Keratinocyte (primary cell): ENCODE measurements around the gene MAPKAPK3. TPM values are rescaled to one million over a fixed set of nuclear protein-coding genes. Genes with fewer than 3 reads are reported as not detected.

Experiments
- DNase-seq: peaks from one replicate; pipeline ENCODE4 v3.0.0-alpha.2; 2011; ENCODE audit warnings: low read depth, missing footprints, low spot score
- FAIRE-seq: peaks from 2 replicates; lab custom pipeline; 2011; peaks lifted over from hg19 to GRCh38; lab: Jason Lieb, UNC
- H2AFZ ChIP-seq: 2 replicates; pipeline ENCODE4 v1.6.0; 2012; ENCODE audit warnings: low read length, control low read depth, inconsistent platforms; ENCODE audit not compliant: control insufficient read depth
- H3K27ac ChIP-seq: 2 replicates; pipeline ENCODE4 v1.5.1; 2011; ENCODE audit warnings: low read length; ENCODE audit not compliant: control insufficient read depth, insufficient read depth
- H3K27me3 ChIP-seq: 3 replicates; pipeline ENCODE4 v1.6.0; 2011; ENCODE audit warnings: low read length; ENCODE audit not compliant: control insufficient read depth, insufficient read depth; ENCODE audit errors: extremely low read depth
- H3K36me3 ChIP-seq, 2 experiments: 2 replicates in 1 of 2; 3 replicates in 1 of 2; pipeline ENCODE4 v1.5.1; 2011; ENCODE audit warnings: low read length in 2 of 2, mild to moderate bottlenecking in 1 of 2; ENCODE audit not compliant: control insufficient read depth in 2 of 2, insufficient read depth in 2 of 2; ENCODE audit errors: extremely low read depth in 1 of 2
- H3K4me1 ChIP-seq: 3 replicates; pipeline ENCODE4 v1.5.1; 2011; ENCODE audit warnings: low read length; ENCODE audit not compliant: control insufficient read depth, insufficient read depth; ENCODE audit errors: extremely low read depth
- H3K4me2 ChIP-seq: 3 replicates; pipeline ENCODE4 v1.6.0; 2011; ENCODE audit warnings: low read depth, low read length; ENCODE audit not compliant: control insufficient read depth, insufficient read depth; ENCODE audit errors: extremely low read depth
- H3K4me3 ChIP-seq, 3 experiments: fragments of 200-600 bp in 1 of 3; sonication (generic) in 1 of 3; 2 replicates in 2 of 3; 3 replicates in 1 of 3; pipeline ENCODE4 v1.5.1; 2011 to 2016; ENCODE audit warnings: low read length in 3 of 3, mild to moderate bottlenecking in 3 of 3, control low read depth in 2 of 3, inconsistent platforms in 1 of 3, low read depth in 1 of 3, mixed read lengths in 1 of 3, mixed run types in 1 of 3, moderate library complexity in 1 of 3; ENCODE audit not compliant: control insufficient read depth in 2 of 3, insufficient read depth in 2 of 3; ENCODE audit errors: extremely low read depth in 1 of 3
- H3K79me2 ChIP-seq: 2 replicates; pipeline ENCODE4 v1.6.0; 2012; ENCODE audit warnings: low read length; ENCODE audit not compliant: control insufficient read depth, insufficient read depth
- H3K9ac ChIP-seq: 3 replicates; pipeline ENCODE4 v1.6.0; 2011; ENCODE audit warnings: low read length; ENCODE audit not compliant: control insufficient read depth, insufficient read depth; ENCODE audit errors: extremely low read depth
- H3K9me1 ChIP-seq: 3 replicates; pipeline ENCODE4 v1.6.0; 2011; ENCODE audit warnings: low read length; ENCODE audit not compliant: control insufficient read depth, insufficient read depth; ENCODE audit errors: extremely low read depth
- H3K9me3 ChIP-seq: 2 replicates; pipeline ENCODE4 v1.5.1; 2012; ENCODE audit warnings: low read depth, low read length; ENCODE audit not compliant: control insufficient read depth
- H4K20me1 ChIP-seq: 3 replicates; pipeline ENCODE4 v1.6.0; 2011; ENCODE audit warnings: low read length; ENCODE audit not compliant: control insufficient read depth, insufficient read depth; ENCODE audit errors: extremely low read depth
- CTCF ChIP-seq, 3 experiments: IDR thresholded peaks in 1 of 3; conservative IDR thresholded peaks in 1 of 3; optimal IDR thresholded peaks in 1 of 3; 2 replicates in 2 of 3; 3 replicates in 1 of 3; pipeline versions ENCODE3 to v1.5.1; 2011; ENCODE audit warnings: low read length in 3 of 3, mild to moderate bottlenecking in 3 of 3, moderate library complexity in 2 of 3, control low read depth in 1 of 3, inconsistent platforms in 1 of 3; ENCODE audit not compliant: insufficient read depth in 2 of 3; ENCODE audit errors: extremely low read depth in 1 of 3
- EZH2 ChIP-seq: IDR thresholded peaks from one replicate; pipeline ENCODE4 v1.6.1; 2012; ENCODE audit warnings: inconsistent platforms, mild to moderate bottlenecking, low read length, moderate library complexity
- dilution Hi-C: fragments of 300-500 bp; cut with MboI; formaldehyde crosslinking; loops from one replicate; pipeline ENCODE4 v1.7.0; 2020; ENCODE audit warnings: low sequenced_read_pairs; ENCODE audit not compliant: extremely low pct_ligation_motif_present
- polyA plus RNA-seq, 5 experiments: library from polyadenylated mRNA; depleted of rRNA in 3 of 5; stranded (reverse) in 3 of 5; stranded (forward) in 1 of 5; unstranded in 1 of 5; fragments of >200 nt; gene quantifications; 1 replicate in 1 of 5; 2 replicates in 3 of 5; 3 replicates in 1 of 5; pipeline versions ENCODE4 v1.2.1 to v1.2.3, GENCODE V29; 2011 to 2012; ENCODE audit warnings: missing spikeins in 2 of 5, low read depth in 1 of 5, low replicate concordance in 1 of 5

The MAPKAPK3 gene
- polyA plus RNA-seq, 1 donor (not counting 4 experiments of a cell fraction or from before 2014, with no cell fraction given), result 134 TPM

DNA sequence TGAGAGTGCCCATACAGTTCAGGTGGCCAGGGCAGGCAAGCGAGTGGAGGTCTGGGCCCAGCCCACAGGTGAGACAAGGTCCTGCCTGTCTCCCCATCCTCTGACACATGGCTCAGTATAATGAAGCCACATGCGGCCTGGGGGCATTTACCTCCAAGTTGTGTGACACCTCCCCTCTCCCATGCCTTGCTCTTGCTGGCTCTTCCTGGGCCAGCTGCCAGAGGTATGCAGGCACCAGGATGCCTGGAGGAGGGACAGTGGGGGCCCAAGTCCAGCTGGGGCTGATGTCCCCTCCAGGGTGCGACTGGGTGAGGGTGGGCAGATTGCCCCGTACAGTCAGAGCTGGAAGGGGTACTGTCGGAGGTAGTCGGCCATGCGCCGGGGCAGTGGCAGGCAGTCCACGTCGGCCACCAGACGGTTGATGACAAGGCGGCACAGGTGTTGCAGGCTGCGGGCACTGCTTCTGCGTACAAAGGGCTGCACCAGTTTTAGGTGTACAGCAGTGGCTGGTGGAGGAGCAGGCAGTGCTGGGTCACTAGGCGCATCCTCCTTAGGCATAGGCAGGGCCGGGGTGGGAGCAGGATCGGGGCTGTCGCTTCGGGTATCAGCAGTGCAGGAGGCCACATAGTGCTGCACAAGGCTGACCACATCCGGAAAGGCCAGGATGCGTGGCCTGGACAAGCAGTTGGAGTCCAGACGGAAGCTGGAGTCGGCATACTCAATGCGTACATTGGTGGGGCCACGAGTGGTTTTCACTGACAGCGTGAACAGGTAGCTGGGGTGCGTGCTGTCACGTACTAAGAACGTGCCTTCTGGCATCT lies 9.5 kb upstream of the MAPKAPK3 start:
- no peak overlapping the region for H3K27ac ChIP-seq
- no peak for FAIRE-seq
- dilution Hi-C loops, result loop anchor here (25.0 kb wide), 1 partner anchor 780 kb away; the partner anchor contains the start of genes MANF and RBM15B

DNA sequence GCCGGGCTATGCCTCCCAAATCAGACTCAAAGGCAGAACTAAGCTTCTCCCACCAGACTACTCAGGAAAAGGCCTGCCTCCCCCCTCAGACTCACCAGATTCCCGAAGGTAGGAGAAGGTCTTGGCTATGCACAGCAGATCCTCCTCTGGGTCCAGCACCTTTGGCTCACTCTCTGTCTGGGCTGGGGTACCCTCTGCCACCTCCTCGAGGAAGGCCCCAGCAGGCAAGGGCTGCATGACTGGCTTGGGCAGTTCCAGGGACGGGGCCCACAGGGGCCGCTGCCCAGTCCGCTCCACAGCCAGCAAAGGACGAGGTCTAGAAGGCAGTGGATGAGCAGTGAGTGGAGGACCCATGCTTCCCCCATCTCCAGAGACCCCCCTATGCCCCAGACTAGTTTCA lies 8.7 kb upstream of the MAPKAPK3 start:
- DNase-seq (no peak), FAIRE-seq (no peak)
- no peak overlapping the region for H3K4me2 ChIP-seq
- no peak overlapping the region for H3K4me3 ChIP-seq
- H3K27me3 ChIP-seq, result no peaks in the 10 kb centered on the region
- peaks cover 4% of the 10 kb centered on the region for H3K9me1 ChIP-seq
- no peak overlapping the region for H3K27ac ChIP-seq
- H3K9ac ChIP-seq, result no peak overlapping the region
- dilution Hi-C loops, result loop anchor here (25.0 kb wide), 1 partner anchor 779 kb away; the partner anchor contains the start of genes MANF and RBM15B
- H2AFZ ChIP-seq, result no peak overlapping the region
- peaks cover 3% of the 10 kb centered on the region for H3K79me2 ChIP-seq
- H4K20me1 ChIP-seq, result no peaks in the 10 kb centered on the region
- H3K9me3 ChIP-seq, result no peaks in the 10 kb centered on the region
- H3K36me3 ChIP-seq, result peaks cover 4 to 5% of the 10 kb centered on the region in 2 experiments
- H3K4me1 ChIP-seq, result peaks cover 42% of the 10 kb centered on the region
- TF ChIP-seq CTCF (optimal IDR thresholded peaks at IDR 0.05 in 1 of 3, IDR thresholded peaks at IDR 0.05 in 1 of 3, conservative IDR thresholded peaks at IDR 0.05 in 1 of 3; ENCODE audit: extremely low read depth in 1 of 3, insufficient read depth in 2 of 3, low read length in 3 of 3), result no peak

More for the DNA sequence above, 9.5 kb upstream of the MAPKAPK3 start:
- H3K36me3 ChIP-seq, result peaks cover 4 to 5% of the 10 kb centered on the region in 2 experiments
- H3K9ac ChIP-seq, result no peak overlapping the region
- H3K27me3 ChIP-seq, result no peaks in the 10 kb centered on the region
- H2AFZ ChIP-seq, result no peak overlapping the region
- peaks cover 47% of the 10 kb centered on the region for H3K4me1 ChIP-seq
- peaks cover 3% of the 10 kb centered on the region for H3K79me2 ChIP-seq
- H4K20me1 ChIP-seq, result no peaks in the 10 kb centered on the region
- H3K4me3 ChIP-seq, result no peak overlapping the region
- TF ChIP-seq CTCF (optimal IDR thresholded peaks at IDR 0.05 in 1 of 3, IDR thresholded peaks at IDR 0.05 in 1 of 3, conservative IDR thresholded peaks at IDR 0.05 in 1 of 3; ENCODE audit: extremely low read depth in 1 of 3, insufficient read depth in 2 of 3, low read length in 3 of 3) (no peak), EZH2 (no peak)
- no peaks in the 10 kb centered on the region for H3K9me3 ChIP-seq
- no peak overlapping the region for H3K4me2 ChIP-seq
- DNase-seq, result no peak
- H3K9me1 ChIP-seq, result peaks cover 4% of the 10 kb centered on the region
